GM12878 (cell line): ENCODE results near the gene PHYHIPL.

ENCODE experiments used
- ETV6 ChIP-seq, 2 experiments: fragments of 450-650 bp in 1 of 2; IDR thresholded peaks in 1 of 2; conservative IDR thresholded peaks in 1 of 2; 2 replicates each; pipeline ENCODE4 v1.6.1; 2014; ENCODE audit warnings: antibody characterized with exemption in 1 of 2, borderline replicate concordance in 1 of 2, low read depth in 1 of 2, mild to moderate bottlenecking in 1 of 2, moderate library complexity in 1 of 2
- EZH2 ChIP-seq: IDR thresholded peaks from 2 replicates; pipeline ENCODE4 v1.6.1; 2012; ENCODE audit warnings: low read depth, mild to moderate bottlenecking, control low read depth, inconsistent platforms, low read length, borderline replicate concordance; ENCODE audit not compliant: control insufficient read depth
- POLR2A ChIP-seq: IDR thresholded peaks from 2 replicates; pipeline ENCODE4 v1.6.1; 2011; ENCODE audit warnings: low read depth, mild to moderate bottlenecking, low read length
- SIN3A ChIP-seq: IDR thresholded peaks from 2 replicates; pipeline ENCODE4 v1.6.1; 2012; ENCODE audit warnings: low read depth, low read length, improper control_type of control experiment
- TARDBP ChIP-seq: IDR thresholded peaks from 2 replicates; pipeline ENCODE4 v1.6.1; 2016; ENCODE audit warnings: borderline replicate concordance
- YY1 ChIP-seq: IDR thresholded peaks from 2 replicates; pipeline ENCODE4 v1.6.1; 2011; ENCODE audit warnings: low read depth, mild to moderate bottlenecking, low read length
- ZNF24 ChIP-seq: fragments of 450-650 bp; IDR thresholded peaks from 2 replicates; pipeline ENCODE4 v1.6.1; 2017; ENCODE audit warnings: antibody characterized with exemption, mild to moderate bottlenecking
- ZNF274 ChIP-seq: IDR thresholded peaks from one replicate; pipeline ENCODE4 v1.8.0; 2011; ENCODE audit not compliant: insufficient read length, insufficient read depth
- TF ChIP-seq, protein P1 (sequence below): fragments of 450-650 bp; IDR thresholded peaks from 2 replicates; pipeline ENCODE4 v1.6.1; 2017; ENCODE audit warnings: mild to moderate bottlenecking
- TF ChIP-seq, protein P2 (sequence below): IDR thresholded peaks from 2 replicates; pipeline ENCODE4 v1.6.1; 2012; ENCODE audit warnings: low read depth, low read length, improper control_type of control experiment
- TF ChIP-seq, protein P3 (sequence below): IDR thresholded peaks from 2 replicates; pipeline ENCODE4 v1.6.1; 2011; ENCODE audit warnings: borderline replicate concordance, low read depth, mild to moderate bottlenecking, moderate library complexity, mixed read lengths, low read length; ENCODE audit not compliant: insufficient read depth; ENCODE audit errors: extremely low read length
- TF ChIP-seq, protein P4 (sequence below), 3 experiments: IDR thresholded peaks in 2 of 3; conservative IDR thresholded peaks in 1 of 3; 2 replicates each; pipeline ENCODE4 v1.5.1; 2011; ENCODE audit warnings: low read depth in 3 of 3, low read length in 3 of 3, mild to moderate bottlenecking in 3 of 3, control low read depth in 2 of 3, moderate library complexity in 2 of 3, inconsistent platforms in 1 of 3, mixed read lengths in 1 of 3; ENCODE audit not compliant: control insufficient read depth in 2 of 3, insufficient read depth in 1 of 3; ENCODE audit errors: extremely low read depth in 1 of 3
- TF ChIP-seq, protein P5 (sequence below): IDR thresholded peaks from 2 replicates; pipeline ENCODE4 v1.6.1; 2012; ENCODE audit warnings: low read depth, low read length, improper control_type of control experiment
- TF ChIP-seq, protein P6 (sequence below): fragments of 450-650 bp; IDR thresholded peaks from 2 replicates; pipeline ENCODE4 v1.6.1; 2016; ENCODE audit warnings: mild to moderate bottlenecking

DNA sequence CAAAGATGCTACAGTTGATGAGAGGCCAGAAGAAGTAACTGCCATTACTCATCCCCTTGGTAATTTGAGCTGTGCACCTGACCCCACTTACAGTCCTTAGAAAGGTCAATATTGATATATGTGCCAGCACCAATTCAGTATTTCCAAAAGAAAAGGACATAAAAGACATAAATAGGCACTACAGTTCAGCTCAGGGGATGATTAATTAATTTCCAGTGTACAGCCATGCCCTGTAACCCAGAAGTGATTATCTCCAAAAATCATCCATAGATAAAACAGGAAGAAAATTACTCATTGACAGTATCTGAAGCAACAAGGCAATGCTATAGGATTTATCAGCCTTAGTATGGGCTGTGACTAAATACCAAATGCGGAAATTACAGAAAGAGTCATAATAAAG lies 82.4 kb downstream of the PHYHIPL start:
- TF ChIP-seq, protein P1, sequence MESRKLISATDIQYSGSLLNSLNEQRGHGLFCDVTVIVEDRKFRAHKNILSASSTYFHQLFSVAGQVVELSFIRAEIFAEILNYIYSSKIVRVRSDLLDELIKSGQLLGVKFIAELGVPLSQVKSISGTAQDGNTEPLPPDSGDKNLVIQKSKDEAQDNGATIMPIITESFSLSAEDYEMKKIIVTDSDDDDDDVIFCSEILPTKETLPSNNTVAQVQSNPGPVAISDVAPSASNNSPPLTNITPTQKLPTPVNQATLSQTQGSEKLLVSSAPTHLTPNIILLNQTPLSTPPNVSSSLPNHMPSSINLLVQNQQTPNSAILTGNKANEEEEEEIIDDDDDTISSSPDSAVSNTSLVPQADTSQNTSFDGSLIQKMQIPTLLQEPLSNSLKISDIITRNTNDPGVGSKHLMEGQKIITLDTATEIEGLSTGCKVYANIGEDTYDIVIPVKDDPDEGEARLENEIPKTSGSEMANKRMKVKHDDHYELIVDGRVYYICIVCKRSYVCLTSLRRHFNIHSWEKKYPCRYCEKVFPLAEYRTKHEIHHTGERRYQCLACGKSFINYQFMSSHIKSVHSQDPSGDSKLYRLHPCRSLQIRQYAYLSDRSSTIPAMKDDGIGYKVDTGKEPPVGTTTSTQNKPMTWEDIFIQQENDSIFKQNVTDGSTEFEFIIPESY = no peak
- TF ChIP-seq POLR2A = no peak
- TF ChIP-seq TARDBP = no peak
- TF ChIP-seq, protein P2, sequence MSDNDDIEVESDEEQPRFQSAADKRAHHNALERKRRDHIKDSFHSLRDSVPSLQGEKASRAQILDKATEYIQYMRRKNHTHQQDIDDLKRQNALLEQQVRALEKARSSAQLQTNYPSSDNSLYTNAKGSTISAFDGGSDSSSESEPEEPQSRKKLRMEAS = no peak
- TF ChIP-seq, protein P3, sequence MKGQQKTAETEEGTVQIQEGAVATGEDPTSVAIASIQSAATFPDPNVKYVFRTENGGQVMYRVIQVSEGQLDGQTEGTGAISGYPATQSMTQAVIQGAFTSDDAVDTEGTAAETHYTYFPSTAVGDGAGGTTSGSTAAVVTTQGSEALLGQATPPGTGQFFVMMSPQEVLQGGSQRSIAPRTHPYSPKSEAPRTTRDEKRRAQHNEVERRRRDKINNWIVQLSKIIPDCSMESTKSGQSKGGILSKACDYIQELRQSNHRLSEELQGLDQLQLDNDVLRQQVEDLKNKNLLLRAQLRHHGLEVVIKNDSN = no peak
- TF ChIP-seq, protein P4, sequence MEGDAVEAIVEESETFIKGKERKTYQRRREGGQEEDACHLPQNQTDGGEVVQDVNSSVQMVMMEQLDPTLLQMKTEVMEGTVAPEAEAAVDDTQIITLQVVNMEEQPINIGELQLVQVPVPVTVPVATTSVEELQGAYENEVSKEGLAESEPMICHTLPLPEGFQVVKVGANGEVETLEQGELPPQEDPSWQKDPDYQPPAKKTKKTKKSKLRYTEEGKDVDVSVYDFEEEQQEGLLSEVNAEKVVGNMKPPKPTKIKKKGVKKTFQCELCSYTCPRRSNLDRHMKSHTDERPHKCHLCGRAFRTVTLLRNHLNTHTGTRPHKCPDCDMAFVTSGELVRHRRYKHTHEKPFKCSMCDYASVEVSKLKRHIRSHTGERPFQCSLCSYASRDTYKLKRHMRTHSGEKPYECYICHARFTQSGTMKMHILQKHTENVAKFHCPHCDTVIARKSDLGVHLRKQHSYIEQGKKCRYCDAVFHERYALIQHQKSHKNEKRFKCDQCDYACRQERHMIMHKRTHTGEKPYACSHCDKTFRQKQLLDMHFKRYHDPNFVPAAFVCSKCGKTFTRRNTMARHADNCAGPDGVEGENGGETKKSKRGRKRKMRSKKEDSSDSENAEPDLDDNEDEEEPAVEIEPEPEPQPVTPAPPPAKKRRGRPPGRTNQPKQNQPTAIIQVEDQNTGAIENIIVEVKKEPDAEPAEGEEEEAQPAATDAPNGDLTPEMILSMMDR (IDR thresholded peaks at IDR 0.05 in 2 of 3, conservative IDR thresholded peaks at IDR 0.05 in 1 of 3; ENCODE audit: control insufficient read depth in 2 of 3, extremely low read depth in 1 of 3, insufficient read depth in 1 of 3, low read depth in 3 of 3, low read length in 3 of 3) = no peak
- no peak for TF ChIP-seq SIN3A
- TF ChIP-seq ZNF274 = no peak
- TF ChIP-seq, protein P5, sequence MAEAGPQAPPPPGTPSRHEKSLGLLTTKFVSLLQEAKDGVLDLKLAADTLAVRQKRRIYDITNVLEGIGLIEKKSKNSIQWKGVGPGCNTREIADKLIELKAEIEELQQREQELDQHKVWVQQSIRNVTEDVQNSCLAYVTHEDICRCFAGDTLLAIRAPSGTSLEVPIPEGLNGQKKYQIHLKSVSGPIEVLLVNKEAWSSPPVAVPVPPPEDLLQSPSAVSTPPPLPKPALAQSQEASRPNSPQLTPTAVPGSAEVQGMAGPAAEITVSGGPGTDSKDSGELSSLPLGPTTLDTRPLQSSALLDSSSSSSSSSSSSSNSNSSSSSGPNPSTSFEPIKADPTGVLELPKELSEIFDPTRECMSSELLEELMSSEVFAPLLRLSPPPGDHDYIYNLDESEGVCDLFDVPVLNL = no peak
- TF ChIP-seq ETV6 (conservative IDR thresholded peaks at IDR 0.05 in 1 of 2, IDR thresholded peaks at IDR 0.05 in 1 of 2; ENCODE audit: borderline replicate concordance in 1 of 2, low read depth in 1 of 2) = no peak
- TF ChIP-seq, protein P6, sequence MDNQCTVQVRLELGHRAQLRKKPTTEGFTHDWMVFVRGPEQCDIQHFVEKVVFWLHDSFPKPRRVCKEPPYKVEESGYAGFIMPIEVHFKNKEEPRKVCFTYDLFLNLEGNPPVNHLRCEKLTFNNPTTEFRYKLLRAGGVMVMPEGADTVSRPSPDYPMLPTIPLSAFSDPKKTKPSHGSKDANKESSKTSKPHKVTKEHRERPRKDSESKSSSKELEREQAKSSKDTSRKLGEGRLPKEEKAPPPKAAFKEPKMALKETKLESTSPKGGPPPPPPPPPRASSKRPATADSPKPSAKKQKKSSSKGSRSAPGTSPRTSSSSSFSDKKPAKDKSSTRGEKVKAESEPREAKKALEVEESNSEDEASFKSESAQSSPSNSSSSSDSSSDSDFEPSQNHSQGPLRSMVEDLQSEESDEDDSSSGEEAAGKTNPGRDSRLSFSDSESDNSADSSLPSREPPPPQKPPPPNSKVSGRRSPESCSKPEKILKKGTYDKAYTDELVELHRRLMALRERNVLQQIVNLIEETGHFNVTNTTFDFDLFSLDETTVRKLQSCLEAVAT = no peak
- TF ChIP-seq YY1 = no peak
- no peak for TF ChIP-seq EZH2
- no peak for TF ChIP-seq ZNF24
